ENCODE results near the gene DENND5A. TPM values are rescaled to one million over a fixed set of nuclear protein-coding genes. Genes with fewer than 3 reads are reported as not detected.
A peak's percentile ranks its signal among the peaks of the same experiment; 100 is the strongest.
"Not testable (repeated sequence)": the region's sequence is repeated elsewhere in the genome, so short reads cannot be mapped to it uniquely, and the experiment has no call there.

The DENND5A gene
- total RNA-seq, 2 experiments from 2014 or later = 40.6 to 44.3 TPM

GRCh38 chr11:9203691-9204311 is 61.3 kb downstream of the DENND5A start:
- POLR2A ChIA-PET = interaction anchor here (0.6 to 0.9 kb wide), 2 partner anchors 10 to 16 kb away, joined by 3 to 5 read pairs; no protein-coding TSS in a partner anchor
- no peak overlapping the region for H3K27ac Mint-ChIP-seq
- DNase-seq = peak; percentile 13
- no peaks in the 10 kb centered on the region for H3K27me3 Mint-ChIP-seq
- no peak overlapping the region for H3K4me3 Mint-ChIP-seq
- H3K36me3 Mint-ChIP-seq (ENCODE audit: low read depth) = peaks cover 14% of the 10 kb centered on the region
- ATAC-seq = no peak
- no peaks in the 10 kb centered on the region for H3K9me3 Mint-ChIP-seq
- intact Hi-C loops (cut with micrococcal nuclease) = no loop called here
- CTCF ChIA-PET = no interaction called here
- peak; percentile 12 for TF ChIP-seq CTCF (IDR thresholded peaks at IDR 0.05)
- peaks cover 51% of the 10 kb centered on the region for H3K4me1 Mint-ChIP-seq (ENCODE audit: low read depth)

- POLR2A ChIA-PET = interaction anchor here (0.9 kb wide), 1 partner anchor 49 kb away, joined by 3 read pairs; no protein-coding TSS in a partner anchor
- no peak overlapping the region for H3K27ac Mint-ChIP-seq
- no peak for TF ChIP-seq CTCF (IDR thresholded peaks at IDR 0.05)
- no peaks in the 10 kb centered on the region for H3K9me3 Mint-ChIP-seq
- intact Hi-C loops (cut with micrococcal nuclease) = no loop called here
- H3K4me3 Mint-ChIP-seq = no peak overlapping the region
- peaks cover 14% of the 10 kb centered on the region for H3K36me3 Mint-ChIP-seq (ENCODE audit: low read depth)
- CTCF ChIA-PET = no interaction called here
- DNase-seq = no peak
- peaks cover 35% of the 10 kb centered on the region for H3K4me1 Mint-ChIP-seq (ENCODE audit: low read depth)
- no peaks in the 10 kb centered on the region for H3K27me3 Mint-ChIP-seq
- ATAC-seq = peak; percentile 56
These were observed 63.6 kb downstream of the DENND5A start for GRCh38 chr11:9201372-9202162.

GRCh38 chr11:9200471-9200870 is 64.7 kb downstream of the DENND5A start:
- no peak overlapping the region for H3K4me3 Mint-ChIP-seq
- H3K36me3 Mint-ChIP-seq (ENCODE audit: low read depth) = peaks cover 14% of the 10 kb centered on the region
- no peak for TF ChIP-seq CTCF (IDR thresholded peaks at IDR 0.05)
- no peak overlapping the region for H3K27ac Mint-ChIP-seq
- POLR2A ChIA-PET = no interaction called here
- ATAC-seq = no peak
- no peak for DNase-seq
- intact Hi-C loops (cut with micrococcal nuclease) = no loop called here
- CTCF ChIA-PET = no interaction called here
- H3K9me3 Mint-ChIP-seq = no peaks in the 10 kb centered on the region
- H3K4me1 Mint-ChIP-seq (ENCODE audit: low read depth) = peaks cover 35% of the 10 kb centered on the region
- H3K27me3 Mint-ChIP-seq = no peaks in the 10 kb centered on the region

GRCh38 chr11:9193316-9193715 is 71.8 kb downstream of the DENND5A start:
- no peaks in the 10 kb centered on the region for H3K9me3 Mint-ChIP-seq
- intact Hi-C loops (cut with micrococcal nuclease) = no loop called here
- ChIA-PET POLR2A (no interaction called here), CTCF (interaction anchor here (1.0 to 1.2 kb wide), 2 partner anchors 56 to 313 kb away, joined by 3 to 4 read pairs; no protein-coding TSS in a partner anchor)
- H3K4me1 Mint-ChIP-seq (ENCODE audit: low read depth) = no peaks in the 10 kb centered on the region
- no peak overlapping the region for H3K27ac Mint-ChIP-seq
- no peak for TF ChIP-seq CTCF (IDR thresholded peaks at IDR 0.05)
- ATAC-seq = no peak
- H3K27me3 Mint-ChIP-seq = no peaks in the 10 kb centered on the region
- H3K36me3 Mint-ChIP-seq (ENCODE audit: low read depth) = peaks cover 34% of the 10 kb centered on the region
- no peak overlapping the region for H3K4me3 Mint-ChIP-seq
- no peak for DNase-seq

- ChIA-PET POLR2A (no interaction called here), CTCF (no interaction called here)
- Mint-ChIP-seq H3K27ac (no peak overlapping the region), H3K36me3 (ENCODE audit: low read depth) (peaks cover 41% of the 10 kb centered on the region), H3K4me3 (no peak overlapping the region), H3K9me3 (no peaks in the 10 kb centered on the region), H3K4me1 (ENCODE audit: low read depth) (no peaks in the 10 kb centered on the region), H3K27me3 (no peaks in the 10 kb centered on the region)
- no peak for TF ChIP-seq CTCF (IDR thresholded peaks at IDR 0.05)
- ATAC-seq (no peak), DNase-seq (no peak)
- intact Hi-C loops (cut with micrococcal nuclease) = no loop called here
These were observed 72.6 kb downstream of the DENND5A start for GRCh38 chr11:9192561-9192960.

GRCh38 chr11:9190326-9191016 is 74.7 kb downstream of the DENND5A start:
- H3K4me3 Mint-ChIP-seq; H3K27ac Mint-ChIP-seq; DNase-seq; H3K4me1 Mint-ChIP-seq (ENCODE audit: low read depth); ATAC-seq; H3K27me3 Mint-ChIP-seq; H3K9me3 Mint-ChIP-seq; intact Hi-C loops (cut with micrococcal nuclease): not testable (repeated sequence)
- peaks cover 41% of the 10 kb centered on the region for H3K36me3 Mint-ChIP-seq (ENCODE audit: low read depth)
- POLR2A ChIA-PET = interaction anchor here (0.6 to 1.7 kb wide), 2 partner anchors 10 to 152 kb away, joined by 3 read pairs; no protein-coding TSS in a partner anchor
- CTCF ChIA-PET = interaction anchor here (1.0 kb wide), 1 partner anchor 343 kb away, joined by 3 read pairs; no protein-coding TSS in a partner anchor

GRCh38 chr11:9188860-9189259 is 76.3 kb downstream of the DENND5A start:
- H3K9me3 Mint-ChIP-seq; ATAC-seq; intact Hi-C loops (cut with micrococcal nuclease); DNase-seq; CTCF ChIA-PET; H3K4me1 Mint-ChIP-seq (ENCODE audit: low read depth); H3K27ac Mint-ChIP-seq; H3K27me3 Mint-ChIP-seq; H3K4me3 Mint-ChIP-seq: not testable (repeated sequence)
- H3K36me3 Mint-ChIP-seq (ENCODE audit: low read depth) = peaks cover 42% of the 10 kb centered on the region
- POLR2A ChIA-PET = interaction anchor here (1.7 kb wide), 1 partner anchor 9 kb away, joined by 3 read pairs; no protein-coding TSS in a partner anchor

Measured in activated CD8-positive, alpha-beta T cell treated with anti-CD3 and anti-CD28 coated beads for 36 hours (primary cell).